HuH-7 (cell line): ENCODE measurements around the gene PCDHA6.
"Not testable (repeated sequence)": the region's sequence is repeated elsewhere in the genome, so short reads cannot be mapped to it uniquely, and the experiment has no call there.

Experiments
- DNase-seq: peaks from one replicate; pipeline ENCODE4 v3.0.0; 2011; ENCODE audit warnings: low spot score

Gene PCDHA6

GRCh38 chr5:140862441-140863295, 34.9 kb downstream of the PCDHA6 start:
- no peak for DNase-seq

- DNase-seq: peak; percentile 83
Observed at GRCh38 chr5:140868721-140869554, 41.2 kb downstream of the PCDHA6 start, which contains the start of gene PCDHA11. TSS of gene PCDHA11 (plus strand) at chr5:140868957. CDS start at chr5:140869104, 147 bp downstream.

GRCh38 chr5:140869555-140869886, 41.8 kb downstream of the PCDHA6 start:
- DNase-seq: no peak

GRCh38 chr5:140870221-140871201, 42.8 kb downstream of the PCDHA6 start:
- no peak for DNase-seq

- DNase-seq: no peak
Observed at GRCh38 chr5:140875085-140876065, 47.6 kb downstream of the PCDHA6 start, which contains the start of gene PCDHA12. TSS of gene PCDHA12 (plus strand) at chr5:140875308. CDS start at chr5:140875473, 165 bp downstream.

- not testable (repeated sequence) for DNase-seq
Observed at GRCh38 chr5:140876541-140877261, 48.9 kb downstream of the PCDHA6 start.

GRCh38 chr5:140877262-140877581, 49.5 kb downstream of the PCDHA6 start:
- DNase-seq: no peak
